ENCODE data around the gene ELOVL3.

Gene ELOVL3

DNA sequence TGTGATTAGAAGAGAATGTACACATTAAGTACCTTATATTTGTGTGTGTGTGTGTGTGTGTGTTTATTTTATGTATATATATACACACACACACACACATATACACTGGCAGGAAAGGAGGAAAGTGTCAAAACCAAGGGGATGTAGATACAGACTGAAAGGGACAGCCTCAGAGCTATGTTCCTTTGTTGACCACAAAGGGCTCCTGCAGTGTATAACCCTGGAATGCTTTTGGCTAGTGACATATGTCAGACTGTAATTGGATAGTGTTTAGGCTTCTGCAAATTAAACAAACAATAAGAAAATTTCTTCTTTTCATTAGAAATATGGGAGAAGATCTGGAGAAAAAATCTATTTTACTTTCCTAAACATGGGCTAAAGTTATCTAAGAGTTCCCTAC is 35.1 kb downstream of the ELOVL3 start:
- no peak for DNase-seq

DNA sequence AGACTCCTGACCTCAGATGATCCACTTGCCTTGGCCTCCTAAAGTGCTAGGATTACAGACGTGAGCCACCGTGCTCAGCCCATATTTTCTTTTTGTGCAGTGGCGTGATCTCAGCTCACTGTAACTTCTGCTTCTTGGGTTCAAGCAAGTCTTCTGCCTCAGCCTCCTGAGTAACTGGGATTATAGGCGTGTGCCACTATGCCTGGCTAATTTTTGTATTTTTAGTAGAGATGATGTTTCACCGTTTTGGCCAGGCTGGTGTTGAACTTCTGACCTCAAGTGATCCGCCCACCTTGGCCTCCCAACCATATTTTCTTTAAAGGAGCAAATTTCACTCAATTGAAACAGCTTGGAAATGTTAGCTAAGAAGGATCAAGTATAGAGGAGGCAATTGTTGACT is 35.7 kb downstream of the ELOVL3 start:
- no peak for DNase-seq

GRCh38 chr10:102262744-102263370 is 36.8 kb downstream of the ELOVL3 start:
- no peak for DNase-seq

GRCh38 chr10:102264371-102264770 is 38.3 kb downstream of the ELOVL3 start:
- DNase-seq: no peak

- DNase-seq: no peak
Observed at GRCh38 chr10:102266670-102267069, 40.6 kb downstream of the ELOVL3 start.

DNA sequence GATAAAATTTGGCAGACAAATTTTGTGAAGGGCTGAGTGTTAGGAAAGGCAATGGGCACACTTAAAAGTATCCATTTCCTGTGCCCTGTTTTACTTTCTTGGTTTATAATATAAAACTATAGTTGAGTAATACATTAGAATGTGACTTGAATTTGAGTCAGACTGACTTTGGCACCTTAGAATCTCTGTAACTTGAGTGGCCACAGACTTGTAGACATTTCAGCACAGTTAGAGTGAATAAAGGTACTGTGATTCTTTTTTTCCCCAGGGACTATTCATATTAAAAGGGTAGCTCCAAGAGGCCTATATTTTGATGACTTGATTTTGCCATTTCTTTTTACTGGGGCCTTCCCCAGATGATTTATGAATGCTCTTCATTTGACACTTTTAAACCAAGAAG is 41.6 kb downstream of the ELOVL3 start:
- DNase-seq: no peak

DNA sequence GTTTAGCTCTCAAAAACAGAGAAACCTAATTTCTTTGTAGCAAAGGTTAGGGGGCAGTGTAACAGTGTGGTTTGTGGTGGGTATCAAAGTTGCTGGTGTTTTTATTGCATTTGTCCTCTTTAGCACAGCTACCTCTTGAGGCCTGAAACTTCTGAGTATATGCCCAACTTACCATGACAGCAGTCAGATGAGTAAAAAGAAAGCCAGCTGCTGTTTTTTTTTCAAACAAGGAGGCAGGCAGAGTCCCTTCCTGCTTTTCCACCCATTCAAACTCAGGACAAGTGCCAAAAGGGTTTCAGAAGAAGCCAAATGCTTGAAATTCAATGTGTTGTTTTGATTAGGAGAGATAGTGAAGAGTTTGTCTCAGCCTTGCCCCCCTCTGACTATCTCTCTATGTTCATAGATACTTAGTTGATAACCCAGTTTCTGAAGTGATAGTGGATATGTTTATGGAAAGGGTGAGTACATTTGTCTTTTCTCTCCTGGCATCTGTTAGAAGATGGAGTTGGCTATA is 42.3 kb downstream of the ELOVL3 start:
- DNase-seq: no peak

DNA sequence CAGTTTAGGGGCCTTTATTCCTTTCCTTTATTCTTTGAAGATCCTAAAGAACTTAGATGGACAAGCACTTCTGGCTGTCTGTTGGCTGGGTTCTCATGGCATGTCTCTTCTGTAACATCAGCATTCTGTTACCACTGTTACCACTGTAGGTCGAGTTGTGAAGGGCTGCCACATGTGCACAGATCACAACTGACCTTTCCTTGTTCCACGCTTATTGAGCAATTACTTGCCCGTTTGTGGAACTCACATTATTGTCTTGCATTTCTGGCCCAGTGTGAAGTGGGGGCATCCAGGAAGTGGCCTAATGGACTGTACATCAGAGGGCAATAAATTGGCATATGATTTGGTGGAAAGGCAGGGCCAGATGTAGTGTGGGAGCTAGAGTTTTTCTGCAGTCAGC is 42.9 kb downstream of the ELOVL3 start:
- DNase-seq: no peak

GRCh38 chr10:102274062-102274461 is 48.0 kb downstream of the ELOVL3 start:
- no peak for DNase-seq

DNA sequence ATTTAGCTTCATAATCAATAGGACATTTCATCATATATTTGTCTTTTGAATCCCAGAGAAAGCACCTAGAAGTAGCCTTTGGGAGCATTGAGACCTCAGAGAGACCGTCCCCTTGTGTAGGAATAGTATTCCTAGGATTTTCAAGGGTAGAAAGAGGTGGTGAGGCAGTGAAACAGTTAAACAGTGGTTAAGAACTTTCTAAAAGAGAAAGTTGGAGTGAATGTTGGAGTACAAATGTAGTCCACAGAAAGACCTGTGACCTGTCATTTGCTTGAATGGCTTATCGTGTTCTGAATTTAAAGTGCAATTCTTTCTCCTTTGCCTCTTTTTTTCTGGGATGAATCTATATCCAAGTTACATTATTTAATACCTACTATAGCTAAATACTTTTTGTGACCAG is 49.2 kb downstream of the ELOVL3 start:
- no peak for DNase-seq

- no peak for DNase-seq
Observed at GRCh38 chr10:102279104-102279503, 53.0 kb downstream of the ELOVL3 start.

Measured in activated CD4-positive, alpha-beta T cell treated with anti-CD3 and anti-CD28 coated beads, Interleukin-2, amount 50 U/mL, for 1 hour (primary cell).